Measurements from ENCODE around the gene PDE4B.

PDE4B gene

DNA sequence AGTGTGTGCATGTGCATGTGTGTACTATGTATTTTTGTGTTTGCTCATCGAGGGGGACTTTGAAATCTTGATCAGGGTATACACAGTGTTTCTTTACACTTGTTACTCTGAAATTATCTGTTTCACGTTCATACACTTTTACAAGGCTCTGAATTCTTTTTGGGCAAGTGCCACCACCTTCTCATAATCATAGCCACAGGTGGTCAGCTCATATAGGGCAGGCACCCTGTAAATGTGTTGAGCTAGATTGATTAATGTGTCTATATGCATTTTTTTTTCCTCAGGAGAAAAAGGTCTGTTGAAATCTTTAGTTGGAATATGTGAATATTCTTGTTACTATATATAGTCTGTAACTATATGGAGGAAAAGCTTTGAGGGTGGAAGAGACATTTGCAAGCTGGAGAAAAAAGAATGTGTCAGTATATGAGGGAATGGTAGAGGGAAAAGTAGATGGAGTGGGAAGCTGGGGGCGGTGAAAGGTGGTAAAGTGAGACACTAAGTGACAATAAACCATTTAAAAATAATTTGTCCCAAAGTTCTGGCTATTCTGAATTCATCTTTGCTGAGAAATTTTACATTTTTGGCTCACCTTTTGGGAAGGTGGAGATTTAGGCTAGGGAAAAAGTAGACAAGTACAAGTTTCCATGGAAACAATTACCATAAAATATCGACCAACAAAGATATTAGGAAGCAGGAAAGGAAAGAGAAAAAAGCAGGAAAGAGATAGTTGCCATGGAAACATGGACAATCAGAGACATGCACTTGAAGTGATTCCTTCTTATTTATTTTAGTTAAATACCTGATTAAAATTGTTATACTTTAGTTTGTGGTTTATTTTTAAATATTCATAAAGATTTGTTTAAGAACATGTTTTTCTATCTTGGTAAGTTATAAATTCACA is 277.5 kb downstream of the PDE4B start:
- H2BK120ac ChIP-seq (ENCODE audit: low read depth, low read length) = no peak overlapping the region
- no peaks in the 10 kb centered on the region for H3K4me1 ChIP-seq (ENCODE audit: control insufficient read depth, low read depth, low read length)
- H3K23ac ChIP-seq (ENCODE audit: low read length) = no peak overlapping the region
- no peaks in the 10 kb centered on the region for H3K27me3 ChIP-seq (ENCODE audit: insufficient read depth, low read length, poor library complexity)
- H3K18ac ChIP-seq (ENCODE audit: low read length) = no peak overlapping the region
- no peaks in the 10 kb centered on the region for H3K36me3 ChIP-seq (ENCODE audit: control insufficient read depth, insufficient read depth, low read length)
- no peak overlapping the region for H3K4me2 ChIP-seq (ENCODE audit: low read length)
- WGBS (ENCODE audit: extremely low coverage, insufficient coverage, low lambda C conversion rate) = 100% methylated on average over 1 of the region's 4 CpGs
- H3K9ac ChIP-seq (ENCODE audit: low read length) = no peak overlapping the region
- no peak overlapping the region for H3K4ac ChIP-seq (ENCODE audit: low read depth, low read length)
- no peak overlapping the region for H3K56ac ChIP-seq (ENCODE audit: low read length)
- H3K79me1 ChIP-seq (ENCODE audit: low read length) = no peaks in the 10 kb centered on the region
- H2AK5ac ChIP-seq (ENCODE audit: low read length) = no peak overlapping the region
- peak; percentile 5 for DNase-seq
- H3K4me3 ChIP-seq (ENCODE audit: low read length) = no peak overlapping the region
- H2BK5ac ChIP-seq (ENCODE audit: low read length) = no peak overlapping the region
- H3K79me2 ChIP-seq (ENCODE audit: control insufficient read depth, insufficient read depth, low read length) = no peaks in the 10 kb centered on the region
- H3K27ac ChIP-seq (ENCODE audit: low read depth, low read length) = no peak overlapping the region
- no peak overlapping the region for H2BK15ac ChIP-seq (replicated peaks; ENCODE audit: low read depth)
- no peak overlapping the region for H4K5ac ChIP-seq (ENCODE audit: low read length)
- H4K8ac ChIP-seq (ENCODE audit: low read depth, low read length) = no peak overlapping the region

- Histone ChIP-seq H3K36me3 (ENCODE audit: control insufficient read depth, insufficient read depth, low read length) (no peaks in the 10 kb centered on the region), H3K4me3 (ENCODE audit: low read length) (no peak overlapping the region), H3K9ac (ENCODE audit: low read length) (no peak overlapping the region), H3K4me1 (ENCODE audit: control insufficient read depth, low read depth, low read length) (no peaks in the 10 kb centered on the region), H3K4me2 (ENCODE audit: low read length) (no peak overlapping the region), H3K56ac (ENCODE audit: low read length) (no peak overlapping the region), H2BK120ac (ENCODE audit: low read depth, low read length) (no peak overlapping the region), H3K79me1 (ENCODE audit: low read length) (no peaks in the 10 kb centered on the region), H4K8ac (ENCODE audit: low read depth, low read length) (no peak overlapping the region), H3K18ac (ENCODE audit: low read length) (no peak overlapping the region), H2AK5ac (ENCODE audit: low read length) (no peak overlapping the region), H2BK5ac (ENCODE audit: low read length) (no peak overlapping the region), H2BK15ac (replicated peaks; ENCODE audit: low read depth) (no peak overlapping the region), H3K27me3 (ENCODE audit: insufficient read depth, low read length, poor library complexity) (no peaks in the 10 kb centered on the region), H3K79me2 (ENCODE audit: control insufficient read depth, insufficient read depth, low read length) (no peaks in the 10 kb centered on the region), H4K5ac (ENCODE audit: low read length) (no peak overlapping the region), H3K4ac (ENCODE audit: low read depth, low read length) (no peak overlapping the region), H3K23ac (ENCODE audit: low read length) (no peak overlapping the region), H3K27ac (ENCODE audit: low read depth, low read length) (no peak overlapping the region)
- WGBS (ENCODE audit: extremely low coverage, insufficient coverage, low lambda C conversion rate) = no CpG with 5 or more reads among the region's 2 CpGs
- no peak for DNase-seq
Observed at GRCh38 chr1:66073388-66073787, 280.7 kb downstream of the PDE4B start.

DNA sequence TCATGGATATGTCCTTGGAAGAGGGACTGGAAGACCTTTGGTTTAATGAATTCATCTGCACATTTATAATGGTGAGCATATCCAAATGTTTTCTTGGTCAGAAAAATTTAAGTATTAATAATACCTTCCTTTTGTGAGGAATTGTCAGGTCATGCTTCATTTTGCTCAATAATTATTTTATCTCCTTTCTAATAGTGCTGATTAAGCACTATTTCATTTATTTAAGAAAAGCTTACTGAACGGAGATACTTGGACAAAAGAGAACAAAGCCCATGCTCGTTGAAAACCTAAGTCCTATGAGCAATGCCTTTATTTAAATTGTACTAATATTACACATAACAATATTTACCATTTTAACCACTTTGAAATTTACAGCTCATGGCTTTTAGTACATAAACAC is 281.5 kb downstream of the PDE4B start:
- Histone ChIP-seq H3K23ac (ENCODE audit: low read length) (no peak overlapping the region), H3K27ac (ENCODE audit: low read depth, low read length) (no peak overlapping the region)
- no CpG with 5 or more reads among the region's 2 CpGs for WGBS (ENCODE audit: extremely low coverage, insufficient coverage, low lambda C conversion rate)

DNA sequence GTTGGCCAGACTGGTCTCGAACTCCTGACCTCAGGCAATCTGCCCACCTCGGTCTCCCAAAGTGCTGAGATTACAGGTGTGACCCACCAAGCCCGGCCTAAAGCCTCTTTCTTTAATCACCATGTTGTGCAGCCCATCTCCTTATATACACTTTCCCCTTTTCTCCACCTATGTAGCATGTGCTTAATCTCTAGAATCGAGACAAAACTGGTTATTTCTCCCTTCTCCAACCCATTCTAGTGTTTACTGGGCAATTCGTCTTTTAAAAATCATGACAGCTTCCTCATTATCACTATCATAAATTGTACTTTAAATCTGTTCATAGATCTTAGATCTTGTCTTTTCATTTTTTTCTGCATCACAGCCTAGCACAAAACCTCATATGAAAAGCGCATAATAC is 285.7 kb downstream of the PDE4B start:
- no peak overlapping the region for H2BK5ac ChIP-seq (ENCODE audit: low read length)
- H3K79me2 ChIP-seq (ENCODE audit: control insufficient read depth, insufficient read depth, low read length) = no peaks in the 10 kb centered on the region
- no peaks in the 10 kb centered on the region for H3K4me1 ChIP-seq (ENCODE audit: control insufficient read depth, low read depth, low read length)
- no peak overlapping the region for H2BK15ac ChIP-seq (replicated peaks; ENCODE audit: low read depth)
- no peak overlapping the region for H3K23ac ChIP-seq (ENCODE audit: low read length)
- H3K4ac ChIP-seq (ENCODE audit: low read depth, low read length) = no peak overlapping the region
- WGBS (ENCODE audit: extremely low coverage, insufficient coverage, low lambda C conversion rate) = no CpG with 5 or more reads among the region's 6 CpGs
- H3K4me2 ChIP-seq (ENCODE audit: low read length) = no peak overlapping the region
- no peak overlapping the region for H4K5ac ChIP-seq (ENCODE audit: low read length)
- no peaks in the 10 kb centered on the region for H3K27me3 ChIP-seq (ENCODE audit: insufficient read depth, low read length, poor library complexity)
- H3K4me3 ChIP-seq (ENCODE audit: low read length) = no peak overlapping the region
- no peak overlapping the region for H3K27ac ChIP-seq (ENCODE audit: low read depth, low read length)
- no peak overlapping the region for H2AK5ac ChIP-seq (ENCODE audit: low read length)
- DNase-seq = no peak
- no peak overlapping the region for H4K8ac ChIP-seq (ENCODE audit: low read depth, low read length)
- no peaks in the 10 kb centered on the region for H3K79me1 ChIP-seq (ENCODE audit: low read length)
- no peak overlapping the region for H2BK120ac ChIP-seq (ENCODE audit: low read depth, low read length)
- no peak overlapping the region for H3K56ac ChIP-seq (ENCODE audit: low read length)
- no peaks in the 10 kb centered on the region for H3K36me3 ChIP-seq (ENCODE audit: control insufficient read depth, insufficient read depth, low read length)
- no peak overlapping the region for H3K18ac ChIP-seq (ENCODE audit: low read length)
- no peak overlapping the region for H3K9ac ChIP-seq (ENCODE audit: low read length)

More for the DNA sequence above, 281.5 kb downstream of the PDE4B start:
- Histone ChIP-seq H3K18ac (ENCODE audit: low read length) (no peak overlapping the region), H3K4ac (ENCODE audit: low read depth, low read length) (no peak overlapping the region), H3K56ac (ENCODE audit: low read length) (no peak overlapping the region), H3K9ac (ENCODE audit: low read length) (no peak overlapping the region), H3K36me3 (ENCODE audit: control insufficient read depth, insufficient read depth, low read length) (no peaks in the 10 kb centered on the region), H3K27me3 (ENCODE audit: insufficient read depth, low read length, poor library complexity) (no peaks in the 10 kb centered on the region), H4K8ac (ENCODE audit: low read depth, low read length) (no peak overlapping the region), H3K79me2 (ENCODE audit: control insufficient read depth, insufficient read depth, low read length) (no peaks in the 10 kb centered on the region), H2AK5ac (ENCODE audit: low read length) (no peak overlapping the region), H2BK120ac (ENCODE audit: low read depth, low read length) (no peak overlapping the region), H3K79me1 (ENCODE audit: low read length) (no peaks in the 10 kb centered on the region), H3K4me2 (ENCODE audit: low read length) (no peak overlapping the region), H4K5ac (ENCODE audit: low read length) (no peak overlapping the region), H2BK5ac (ENCODE audit: low read length) (no peak overlapping the region), H2BK15ac (replicated peaks; ENCODE audit: low read depth) (no peak overlapping the region), H3K4me1 (ENCODE audit: control insufficient read depth, low read depth, low read length) (no peaks in the 10 kb centered on the region), H3K4me3 (ENCODE audit: low read length) (no peak overlapping the region)
- no peak for DNase-seq

DNA sequence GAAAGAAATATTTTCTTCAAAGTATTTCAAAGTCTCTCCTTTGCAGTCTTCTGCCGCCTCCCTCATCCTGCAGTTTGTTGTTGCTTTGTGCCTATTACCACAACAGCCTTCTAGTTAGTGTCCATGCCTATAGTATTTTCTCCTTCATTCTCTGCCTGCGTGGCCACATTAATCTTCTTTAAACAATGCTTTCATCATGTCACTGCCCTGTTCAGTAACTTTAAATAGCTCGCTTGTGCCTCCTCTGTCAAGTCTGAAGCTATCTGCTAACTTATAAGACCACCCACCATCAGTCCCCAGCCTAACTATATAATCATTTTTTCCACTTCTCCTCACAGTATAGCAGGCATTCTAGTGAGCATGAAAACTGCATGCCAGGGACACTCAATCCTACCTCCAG is 290.3 kb downstream of the PDE4B start:
- Histone ChIP-seq H3K79me2 (ENCODE audit: control insufficient read depth, insufficient read depth, low read length) (no peaks in the 10 kb centered on the region), H2BK5ac (ENCODE audit: low read length) (no peak overlapping the region), H3K4me3 (ENCODE audit: low read length) (no peak overlapping the region), H4K8ac (ENCODE audit: low read depth, low read length) (no peak overlapping the region), H2BK120ac (ENCODE audit: low read depth, low read length) (no peak overlapping the region), H4K5ac (ENCODE audit: low read length) (no peak overlapping the region), H3K23ac (ENCODE audit: low read length) (no peak overlapping the region), H3K56ac (ENCODE audit: low read length) (no peak overlapping the region), H3K27ac (ENCODE audit: low read depth, low read length) (no peak overlapping the region), H3K9ac (ENCODE audit: low read length) (no peak overlapping the region), H3K79me1 (ENCODE audit: low read length) (no peaks in the 10 kb centered on the region), H3K18ac (ENCODE audit: low read length) (no peak overlapping the region), H3K4me2 (ENCODE audit: low read length) (no peak overlapping the region), H2BK15ac (replicated peaks; ENCODE audit: low read depth) (no peak overlapping the region), H3K27me3 (ENCODE audit: insufficient read depth, low read length, poor library complexity) (no peaks in the 10 kb centered on the region), H3K4me1 (ENCODE audit: control insufficient read depth, low read depth, low read length) (no peaks in the 10 kb centered on the region), H3K4ac (ENCODE audit: low read depth, low read length) (no peak overlapping the region), H3K36me3 (ENCODE audit: control insufficient read depth, insufficient read depth, low read length) (no peaks in the 10 kb centered on the region), H2AK5ac (ENCODE audit: low read length) (no peak overlapping the region)
- no peak for DNase-seq
- no CpG with 5 or more reads among the region's 3 CpGs for WGBS (ENCODE audit: extremely low coverage, insufficient coverage, low lambda C conversion rate)

- peak; percentile 18 for DNase-seq
- H3K4ac ChIP-seq (ENCODE audit: low read depth, low read length) = no peak overlapping the region
- H2BK5ac ChIP-seq (ENCODE audit: low read length) = no peak overlapping the region
- H2AK5ac ChIP-seq (ENCODE audit: low read length) = no peak overlapping the region
- H3K18ac ChIP-seq (ENCODE audit: low read length) = no peak overlapping the region
- H3K27me3 ChIP-seq (ENCODE audit: insufficient read depth, low read length, poor library complexity) = no peaks in the 10 kb centered on the region
- H3K56ac ChIP-seq (ENCODE audit: low read length) = no peak overlapping the region
- H3K36me3 ChIP-seq (ENCODE audit: control insufficient read depth, insufficient read depth, low read length) = no peaks in the 10 kb centered on the region
- no peak overlapping the region for H3K9ac ChIP-seq (ENCODE audit: low read length)
- H3K4me1 ChIP-seq (ENCODE audit: control insufficient read depth, low read depth, low read length) = no peaks in the 10 kb centered on the region
- H3K23ac ChIP-seq (ENCODE audit: low read length) = no peak overlapping the region
- H3K4me3 ChIP-seq (ENCODE audit: low read length) = no peak overlapping the region
- H3K79me1 ChIP-seq (ENCODE audit: low read length) = no peaks in the 10 kb centered on the region
- no peak overlapping the region for H3K4me2 ChIP-seq (ENCODE audit: low read length)
- no peak overlapping the region for H2BK15ac ChIP-seq (replicated peaks; ENCODE audit: low read depth)
- no peak overlapping the region for H4K8ac ChIP-seq (ENCODE audit: low read depth, low read length)
- no peak overlapping the region for H3K27ac ChIP-seq (ENCODE audit: low read depth, low read length)
- H4K5ac ChIP-seq (ENCODE audit: low read length) = no peak overlapping the region
- H2BK120ac ChIP-seq (ENCODE audit: low read depth, low read length) = no peak overlapping the region
- no peaks in the 10 kb centered on the region for H3K79me2 ChIP-seq (ENCODE audit: control insufficient read depth, insufficient read depth, low read length)
Observed at GRCh38 chr1:66084442-66084841, 291.7 kb downstream of the PDE4B start.

Measured in mesendoderm (in vitro differentiated cells).